HG03045 (cell line): ENCODE data around the gene HCRT.
"Not testable (repeated sequence)": the region's sequence is repeated elsewhere in the genome, so short reads cannot be mapped to it uniquely, and the experiment has no call there.

ENCODE experiments used
- ATAC-seq: cut with Tn5 transposase; IDR thresholded peaks from one replicate; pipeline ENCODE4 v1.9.1; 2021; ENCODE audit warnings: mild to moderate bottlenecking, moderate library complexity; ENCODE audit not compliant: unreplicated experiment

HCRT gene

GRCh38 chr17:42198897-42199296 lies 13.6 kb upstream of the HCRT start:
- no peak for ATAC-seq

GRCh38 chr17:42197564-42198156 lies 12.4 kb upstream of the HCRT start:
- ATAC-seq, result no peak

- peak; percentile 86 for ATAC-seq
Observed at GRCh38 chr17:42193969-42194899, 9.0 kb upstream of the HCRT start, which contains the start of gene GHDC. GHDC (minus strand) TSS chr17:42194494; CDS start chr17:42193581, 913 bp downstream.

GRCh38 chr17:42193216-42193968 lies 8.1 kb upstream of the HCRT start:
- ATAC-seq, result no peak

GRCh38 chr17:42192189-42193126 lies 7.2 kb upstream of the HCRT start:
- ATAC-seq, result no peak

GRCh38 chr17:42191275-42191608 lies 6.0 kb upstream of the HCRT start:
- no peak for ATAC-seq

GRCh38 chr17:42190491-42191274 lies 5.4 kb upstream of the HCRT start:
- ATAC-seq, result no peak

- ATAC-seq, result no peak
Observed at GRCh38 chr17:42189651-42189965, 4.4 kb upstream of the HCRT start.

- ATAC-seq, result no peak
Observed at GRCh38 chr17:42188749-42189650, 3.7 kb upstream of the HCRT start.

GRCh38 chr17:42187833-42188232 lies 2.6 kb upstream of the HCRT start:
- no peak for ATAC-seq

- ATAC-seq, result not testable (repeated sequence)
Observed at GRCh38 chr17:42186191-42186590, 939 bp upstream of the HCRT start.

- ATAC-seq, result no peak
Observed at GRCh38 chr17:42185621-42185930, 324 bp upstream of the HCRT start.

GRCh38 chr17:42183741-42184711 lies 1.2 kb downstream of the HCRT start:
- ATAC-seq, result no peak

GRCh38 chr17:42182927-42183734 lies 2.1 kb downstream of the HCRT start:
- no peak for ATAC-seq

GRCh38 chr17:42181851-42182207 lies 3.4 kb downstream of the HCRT start:
- ATAC-seq, result no peak

GRCh38 chr17:42180922-42181850 lies 4.1 kb downstream of the HCRT start, which contains the start of gene KCNH4:
KCNH4 (minus strand) TSS chr17:42181142; CDS start chr17:42180945, 197 bp downstream.
- peak; percentile 30 for ATAC-seq
